G401 (cell line): ENCODE data around the gene SNCA. TPM values are rescaled to one million over a fixed set of nuclear protein-coding genes. Genes with fewer than 3 reads are reported as not detected.
A peak's percentile ranks its signal among the peaks of the same experiment; 100 is the strongest.

Experiments used
- DNase-seq: peaks from one replicate; pipeline ENCODE4 v3.0.0-alpha.2; 2015; ENCODE audit warnings: low spot score
- in situ Hi-C: cut with HindIII; loops from 2 replicates; pipeline ENCODE4 v1.10.0; 2016; ENCODE audit warnings: low sequenced_read_pairs, mixed read lengths
- total RNA-seq: library from RNA; depleted of rRNA; stranded (reverse); fragments of >200 nt; shearing (Covaris generic); gene quantifications from 2 replicates; pipeline ENCODE4 v1.2.3, GENCODE V29; 2014

The SNCA gene
- total RNA-seq, 1 experiment from 2014 or later: 125 TPM

GRCh38 chr4:89762311-89762710 lies 74.7 kb downstream of the SNCA start:
- DNase-seq: no peak
- in situ Hi-C loops: no loop called here

- DNase-seq: peak; percentile 34
- in situ Hi-C loops: no loop called here
Observed at GRCh38 chr4:89759426-89759825, 77.5 kb downstream of the SNCA start.

- peak; percentile 79 for DNase-seq
- in situ Hi-C loops: no loop called here
Observed at GRCh38 chr4:89757154-89757719, 79.7 kb downstream of the SNCA start.

- in situ Hi-C loops: no loop called here
- peak; percentile 23 for DNase-seq
Observed at GRCh38 chr4:89755220-89755619, 81.7 kb downstream of the SNCA start.

- in situ Hi-C loops: no loop called here
Observed at GRCh38 chr4:89754531-89754930, 82.4 kb downstream of the SNCA start.

GRCh38 chr4:89753601-89754066 lies 83.3 kb downstream of the SNCA start:
- in situ Hi-C loops: no loop called here
- DNase-seq: no peak

More at GRCh38 chr4:89754531-89754930, 82.4 kb downstream of the SNCA start:
- DNase-seq: peak; percentile 12

- DNase-seq: peak; percentile 79
- in situ Hi-C loops: no loop called here
Observed at GRCh38 chr4:89752932-89753598, 83.9 kb downstream of the SNCA start.

- in situ Hi-C loops: no loop called here
- no peak for DNase-seq
Observed at GRCh38 chr4:89751416-89751815, 85.5 kb downstream of the SNCA start.

- in situ Hi-C loops: no loop called here
- DNase-seq: no peak
Observed at GRCh38 chr4:89746377-89746776, 90.6 kb downstream of the SNCA start.

- peak; percentile 85 for DNase-seq
- in situ Hi-C loops: no loop called here
Observed at GRCh38 chr4:89745708-89746107, 91.3 kb downstream of the SNCA start.

- no peak for DNase-seq
- in situ Hi-C loops: no loop called here
Observed at GRCh38 chr4:89744914-89745313, 92.0 kb downstream of the SNCA start.

- DNase-seq: peak; percentile 27
- in situ Hi-C loops: no loop called here
Observed at GRCh38 chr4:89741768-89742167, 95.2 kb downstream of the SNCA start.

- in situ Hi-C loops: no loop called here
- DNase-seq: no peak
Observed at GRCh38 chr4:89739311-89739988, 97.5 kb downstream of the SNCA start.

GRCh38 chr4:89737888-89738287 lies 99.1 kb downstream of the SNCA start:
- peak; percentile 21 for DNase-seq
- in situ Hi-C loops: no loop called here

GRCh38 chr4:89733946-89734345 lies 103.0 kb downstream of the SNCA start:
- in situ Hi-C loops: no loop called here
- no peak for DNase-seq

GRCh38 chr4:89727238-89727637 lies 109.7 kb downstream of the SNCA start:
- no peak for DNase-seq
- in situ Hi-C loops: no loop called here

- in situ Hi-C loops: no loop called here
- DNase-seq: no peak
Observed at GRCh38 chr4:89725268-89725667, 111.7 kb downstream of the SNCA start.

- DNase-seq: no peak
- in situ Hi-C loops: no loop called here
Observed at GRCh38 chr4:89724716-89725115, 112.2 kb downstream of the SNCA start.

- in situ Hi-C loops: no loop called here
Observed at GRCh38 chr4:89723096-89723495, 113.9 kb downstream of the SNCA start.

GRCh38 chr4:89722517-89722916 lies 114.4 kb downstream of the SNCA start:
- no peak for DNase-seq
- in situ Hi-C loops: no loop called here

More at GRCh38 chr4:89723096-89723495, 113.9 kb downstream of the SNCA start:
- no peak for DNase-seq
